Fibroblast of pulmonary artery (primary cell): ENCODE measurements around the gene SLC2A1.

ENCODE experiments used
- DNase-seq: peaks from one replicate; pipeline ENCODE4 v3.0.0-alpha.2; 2010; ENCODE audit warnings: low read depth
- H3K4me3 ChIP-seq: replicated peaks from 2 replicates; pipeline ENCODE4 v1.5.1; 2011; ENCODE audit warnings: low read depth, mild to moderate bottlenecking, control low read depth, low read length, moderate library complexity
- CTCF ChIP-seq: IDR thresholded peaks from 2 replicates; pipeline ENCODE4 v1.5.1; 2011; ENCODE audit warnings: mild to moderate bottlenecking, control low read depth, low read length, inconsistent platforms; ENCODE audit errors: missing control alignments

The SLC2A1 gene

GRCh38 chr1:42957880-42958487 is 684 bp downstream of the SLC2A1 start:
- peak overlapping the region; percentile 74 for H3K4me3 ChIP-seq
- TF ChIP-seq CTCF: no peak
- peak; percentile 43 for DNase-seq

- TF ChIP-seq CTCF: no peak
- DNase-seq: no peak
- peak overlapping the region; percentile 74 for H3K4me3 ChIP-seq
Measured at GRCh38 chr1:42957229-42957879, 1.3 kb downstream of the SLC2A1 start.

GRCh38 chr1:42956739-42957138 is 1.9 kb downstream of the SLC2A1 start:
- no peak for TF ChIP-seq CTCF
- DNase-seq: no peak
- H3K4me3 ChIP-seq: peak overlapping the region; percentile 74

GRCh38 chr1:42955311-42956063 is 3.2 kb downstream of the SLC2A1 start:
- H3K4me3 ChIP-seq: no peak overlapping the region
- DNase-seq: no peak
- TF ChIP-seq CTCF: no peak

GRCh38 chr1:42953182-42954180 is 5.2 kb downstream of the SLC2A1 start:
- H3K4me3 ChIP-seq: no peak overlapping the region
- TF ChIP-seq CTCF: no peak

GRCh38 chr1:42952303-42953001 is 6.2 kb downstream of the SLC2A1 start:
- TF ChIP-seq CTCF: no peak
- no peak overlapping the region for H3K4me3 ChIP-seq
- no peak for DNase-seq

More at GRCh38 chr1:42953182-42954180, 5.2 kb downstream of the SLC2A1 start:
- DNase-seq: no peak
